HG03558 (cell line): Measurements from ENCODE around the gene HEPACAM.

ENCODE experiments used
- ATAC-seq: cut with Tn5 transposase; IDR thresholded peaks from one replicate; pipeline ENCODE4 v1.9.1; 2021; ENCODE audit warnings: moderate number of reproducible peaks; ENCODE audit not compliant: unreplicated experiment; ENCODE audit errors: extremely low read depth

Gene HEPACAM

GRCh38 chr11:124943741-124944140 is 7.9 kb upstream of the HEPACAM start:
- ATAC-seq = no peak

- no peak for ATAC-seq
Measured at GRCh38 chr11:124943254-124943616, 7.4 kb upstream of the HEPACAM start.

GRCh38 chr11:124942466-124943253 is 6.8 kb upstream of the HEPACAM start:
- no peak for ATAC-seq

- ATAC-seq = no peak
Measured at GRCh38 chr11:124941703-124942102, 5.9 kb upstream of the HEPACAM start.

GRCh38 chr11:124938970-124939369 is 3.1 kb upstream of the HEPACAM start:
- no peak for ATAC-seq

GRCh38 chr11:124938206-124938765 is 2.4 kb upstream of the HEPACAM start:
- ATAC-seq = no peak

GRCh38 chr11:124937336-124937935 is 1.6 kb upstream of the HEPACAM start:
- no peak for ATAC-seq

GRCh38 chr11:124934862-124935547 is 842 bp downstream of the HEPACAM start:
- ATAC-seq = no peak

- peak; percentile 83 for ATAC-seq
Measured at GRCh38 chr11:124930799-124931198, 5.0 kb downstream of the HEPACAM start.

- no peak for ATAC-seq
Measured at GRCh38 chr11:124928942-124929665, 6.7 kb downstream of the HEPACAM start.

- ATAC-seq = no peak
Measured at GRCh38 chr11:124923296-124923695, 12.6 kb downstream of the HEPACAM start.

- ATAC-seq = no peak
Measured at GRCh38 chr11:124922831-124923230, 13.0 kb downstream of the HEPACAM start.

GRCh38 chr11:124920870-124921609 is 14.8 kb downstream of the HEPACAM start:
- peak; percentile 51 for ATAC-seq

GRCh38 chr11:124920356-124920755 is 15.5 kb downstream of the HEPACAM start:
- no peak for ATAC-seq

- no peak for ATAC-seq
Measured at GRCh38 chr11:124919898-124920297, 15.9 kb downstream of the HEPACAM start.

GRCh38 chr11:124918950-124919349 is 16.9 kb downstream of the HEPACAM start, which contains the start of gene HEPN1:
HEPN1 (plus strand) TSS chr11:124919250.
- no peak for ATAC-seq

GRCh38 chr11:124917115-124917637 is 18.7 kb downstream of the HEPACAM start:
- ATAC-seq = no peak

- ATAC-seq = no peak
Measured at GRCh38 chr11:124916370-124916710, 19.5 kb downstream of the HEPACAM start.

- ATAC-seq = no peak
Measured at GRCh38 chr11:124915541-124916369, 20.1 kb downstream of the HEPACAM start.
